Ureter (tissue), 1 donor: ENCODE data around the gene NODAL. TPM values are rescaled to one million over a fixed set of nuclear protein-coding genes. Genes with fewer than 3 reads are reported as not detected.

Source experiments
- DNase-seq: peaks from one replicate; pipeline ENCODE4 v3.0.0-alpha.2; 2020; ENCODE audit warnings: low spot score
- total RNA-seq: library from RNA; stranded (reverse); gene quantifications from one replicate; pipeline ENCODE4 v1.2.4, GENCODE V29; 2023
- donor health status: DM: yes; HTN: yes; CAD: no.

Gene NODAL
- total RNA-seq, 1 donor from 2014 or later, result not detected

GRCh38 chr10:70433581-70434280, 7.8 kb downstream of the NODAL start:
- DNase-seq, result no peak

DNA sequence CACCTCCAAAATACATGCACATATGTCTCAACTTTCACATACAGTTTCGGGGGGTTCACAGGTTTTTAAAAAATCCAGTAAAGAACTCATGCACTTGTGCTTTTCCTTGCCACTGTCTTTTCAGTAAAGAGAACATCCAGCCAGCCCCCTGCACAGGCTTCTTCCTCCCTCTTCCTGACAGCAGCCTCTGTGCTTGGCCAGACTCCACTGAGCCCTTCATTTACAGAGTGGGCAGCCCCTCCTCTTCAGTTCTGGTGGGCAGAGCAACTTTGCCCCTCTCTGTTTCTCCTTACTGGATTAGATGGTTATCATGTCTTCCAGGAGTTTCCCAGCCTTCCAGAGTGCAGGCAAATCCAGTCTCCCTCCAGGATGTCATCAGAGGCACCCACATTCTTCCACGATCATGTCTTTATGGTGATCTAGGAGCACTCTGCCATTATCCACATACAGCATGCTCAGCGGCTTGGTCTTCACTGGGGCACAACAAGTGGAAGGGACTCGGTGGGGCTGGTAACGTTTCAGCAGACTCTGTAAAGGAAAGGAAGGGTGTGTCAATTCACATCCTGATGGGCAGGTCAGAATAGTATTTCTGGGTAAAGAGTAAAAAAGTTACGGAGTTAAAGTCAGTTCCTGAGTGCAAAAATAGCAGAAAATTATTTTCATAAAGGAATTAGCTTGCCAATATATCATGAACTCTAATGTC, 8.8 kb downstream of the NODAL start:
- DNase-seq, result no peak

GRCh38 chr10:70432101-70432500, 9.4 kb downstream of the NODAL start:
- no peak for DNase-seq

DNA sequence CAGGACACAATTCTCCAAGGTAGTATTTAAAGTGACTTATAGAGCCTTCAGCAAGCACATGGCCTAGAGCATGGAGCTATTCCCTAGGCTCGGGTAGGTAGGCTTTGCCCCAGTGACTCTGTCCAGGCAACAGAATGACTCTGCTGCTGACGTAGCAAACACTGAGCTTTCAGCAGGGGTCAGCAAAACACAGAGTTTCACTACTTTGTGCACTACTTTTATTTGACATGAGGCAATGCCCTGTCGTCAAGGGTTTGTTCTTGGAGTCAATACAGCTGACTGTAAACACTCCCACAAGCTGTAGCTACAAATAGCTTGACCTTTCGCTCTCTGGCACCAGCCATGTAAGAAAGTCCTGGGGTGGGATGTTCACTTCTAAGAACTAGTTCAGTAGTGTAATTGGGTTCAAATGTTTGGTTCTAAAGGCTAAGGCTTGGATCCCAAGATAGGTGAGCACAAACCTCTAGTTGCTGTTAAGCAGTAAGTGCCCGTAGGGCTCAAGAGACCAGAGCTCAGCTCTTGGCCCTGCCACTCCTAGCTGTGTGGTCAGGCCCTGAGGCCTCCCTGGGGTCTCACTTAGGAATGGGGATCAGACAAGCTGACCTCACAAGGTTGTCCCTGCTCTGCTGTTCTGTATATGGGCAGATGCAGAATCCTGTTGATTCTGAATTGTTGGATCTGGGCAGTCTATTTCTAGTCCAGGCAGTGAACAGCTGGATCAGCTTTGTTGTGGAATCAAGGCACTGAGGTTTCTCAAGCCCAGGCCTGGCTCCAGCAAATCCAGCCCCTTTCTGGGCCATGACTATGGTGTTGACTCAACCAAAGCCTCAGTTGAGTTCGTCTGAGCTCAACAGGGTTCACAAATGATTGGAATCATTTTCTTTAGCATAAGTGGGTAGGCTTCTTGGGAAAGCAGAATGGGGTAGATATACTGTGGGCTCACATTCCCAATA, 10.7 kb downstream of the NODAL start:
- peak; percentile 77 for DNase-seq

GRCh38 chr10:70426823-70427222, 14.7 kb downstream of the NODAL start:
- DNase-seq, result no peak

- DNase-seq, result no peak
Measured at GRCh38 chr10:70425096-70425495, 16.4 kb downstream of the NODAL start.

DNA sequence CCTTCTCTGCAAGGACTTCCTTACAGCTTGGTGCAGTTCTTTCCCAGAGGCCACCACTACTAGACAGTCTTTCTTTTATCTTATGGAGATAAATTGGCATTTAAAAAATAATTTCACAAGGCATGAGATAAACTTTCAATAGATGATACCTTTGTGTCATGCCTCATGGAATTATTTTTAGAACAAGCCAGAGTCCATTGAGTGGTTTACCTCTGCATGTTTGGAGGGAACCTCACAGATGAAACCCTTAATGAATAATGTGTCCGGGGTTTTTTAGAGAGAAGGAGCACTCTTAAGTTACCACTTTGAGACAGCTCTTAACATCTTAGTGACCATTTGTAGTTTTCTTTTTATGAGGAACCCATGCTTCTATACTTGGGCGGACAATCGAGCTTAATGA, 17.2 kb downstream of the NODAL start:
- DNase-seq, result no peak

- DNase-seq, result no peak
Measured at GRCh38 chr10:70418713-70419112, 22.8 kb downstream of the NODAL start.

DNA sequence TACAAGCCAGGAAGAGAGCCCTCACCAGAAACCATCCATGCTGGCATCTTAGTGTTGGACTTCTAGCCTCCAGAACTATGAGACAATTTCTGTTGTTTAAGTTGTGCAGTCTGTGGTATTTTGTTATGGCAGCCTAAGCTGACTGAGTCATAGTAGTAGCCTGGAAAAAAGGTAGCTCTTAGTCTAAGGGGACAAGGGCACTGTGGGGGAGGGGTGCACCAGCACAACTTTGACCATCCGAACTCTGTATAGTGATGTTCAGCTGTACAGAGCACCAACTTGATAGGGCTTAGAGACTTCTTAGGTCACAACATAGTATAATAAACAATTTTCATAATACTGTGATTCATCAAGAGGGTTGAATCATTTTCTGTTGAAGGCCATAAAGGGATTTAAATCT, 23.3 kb downstream of the NODAL start:
- DNase-seq, result no peak

DNA sequence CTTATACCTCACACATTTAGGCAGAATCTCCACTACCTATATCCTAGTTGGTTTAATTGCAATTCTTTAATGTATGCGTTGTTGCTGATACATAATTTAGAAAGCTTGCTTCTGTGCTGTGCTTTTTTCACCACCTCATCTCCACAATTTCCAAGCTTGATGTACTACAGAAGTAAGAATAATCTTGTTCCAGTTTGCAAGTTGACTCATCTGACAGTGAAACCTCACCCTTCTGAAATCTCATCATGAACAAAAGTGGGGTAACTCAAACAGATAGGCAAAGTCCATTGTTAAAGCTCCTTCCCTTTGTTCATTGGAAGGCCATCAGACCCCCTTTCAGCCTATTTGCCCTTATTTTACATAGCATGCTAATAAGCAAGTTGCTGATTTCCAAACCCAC, 23.9 kb downstream of the NODAL start:
- no peak for DNase-seq

- no peak for DNase-seq
Measured at GRCh38 chr10:70412356-70412755, 29.1 kb downstream of the NODAL start.

GRCh38 chr10:70410608-70411007, 30.9 kb downstream of the NODAL start:
- no peak for DNase-seq

DNA sequence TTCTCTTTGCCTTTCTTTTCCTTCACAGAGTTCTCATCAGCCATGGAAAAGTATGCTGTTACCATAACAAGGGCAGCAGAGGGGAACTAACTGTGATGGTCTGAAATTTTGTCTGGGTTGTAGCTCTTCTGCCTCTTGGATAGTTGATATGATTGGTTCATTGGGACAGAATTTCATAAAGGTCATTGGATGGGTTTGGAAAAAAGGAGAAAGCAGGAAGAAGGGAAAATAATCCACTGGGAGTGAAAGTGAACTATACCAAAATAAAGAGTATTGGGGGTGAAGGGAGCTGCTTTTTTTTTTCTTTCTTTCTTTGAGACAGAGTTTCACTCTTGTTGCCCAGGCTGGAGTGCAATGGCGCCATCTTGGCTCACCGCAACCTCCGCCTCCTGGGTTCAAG, 31.7 kb downstream of the NODAL start:
- no peak for DNase-seq

GRCh38 chr10:70405037-70405824, 36.2 kb downstream of the NODAL start:
- peak; percentile 88 for DNase-seq

DNA sequence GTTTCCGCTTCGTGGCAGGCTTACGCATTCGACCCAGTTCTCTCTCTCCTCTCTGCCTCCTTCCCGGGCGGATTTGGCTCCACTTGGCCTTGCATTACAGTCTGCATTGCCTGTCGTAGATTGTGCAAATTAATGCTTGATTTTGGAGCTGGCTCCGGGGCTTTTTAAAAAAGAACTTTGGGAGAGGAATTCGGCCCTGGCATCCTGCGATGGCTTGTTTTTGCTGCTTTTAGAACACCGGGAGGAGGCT, 36.8 kb downstream of the NODAL start:
- DNase-seq, result no peak

- peak; percentile 100 for DNase-seq
Measured at GRCh38 chr10:70404036-70404786, 37.3 kb downstream of the NODAL start, which contains the start of gene EIF4EBP2. Gene EIF4EBP2, plus strand, starts transcription at chr10:70404145. Its CDS starts 257 bp downstream, at chr10:70404402.

DNA sequence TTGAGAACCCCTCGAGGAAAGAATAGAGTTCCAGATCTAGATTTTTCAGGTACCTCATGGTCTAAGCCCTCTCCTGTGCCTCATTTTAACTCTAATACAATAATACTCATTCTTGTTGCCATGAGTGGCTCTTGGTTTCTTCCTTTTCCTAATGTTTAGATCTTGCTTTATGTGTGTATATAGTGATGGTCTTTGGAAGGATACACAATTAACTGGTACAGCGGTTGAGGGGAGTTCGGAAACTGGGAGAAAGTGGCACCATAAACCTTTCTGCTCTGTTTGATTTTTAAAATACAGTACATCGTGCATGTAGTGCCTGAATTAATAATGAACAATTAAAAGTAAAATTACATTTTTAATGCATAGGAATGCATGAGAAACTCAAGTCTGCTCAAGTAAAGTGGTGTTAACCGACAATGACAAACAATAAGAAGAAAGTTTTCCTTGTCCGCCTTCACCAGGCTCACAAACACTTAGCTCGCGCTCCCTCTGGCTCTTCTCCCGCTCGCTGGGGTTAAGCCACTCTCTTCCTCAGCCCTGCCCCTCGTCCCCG, 37.9 kb downstream of the NODAL start:
- DNase-seq, result no peak

GRCh38 chr10:70399177-70399576, 42.3 kb downstream of the NODAL start:
- DNase-seq, result no peak

- DNase-seq, result no peak
Measured at GRCh38 chr10:70396140-70396539, 45.3 kb downstream of the NODAL start.

GRCh38 chr10:70391654-70392053, 49.8 kb downstream of the NODAL start:
- no peak for DNase-seq
